ENCODE data around the gene MISFA.

MISFA gene

DNA sequence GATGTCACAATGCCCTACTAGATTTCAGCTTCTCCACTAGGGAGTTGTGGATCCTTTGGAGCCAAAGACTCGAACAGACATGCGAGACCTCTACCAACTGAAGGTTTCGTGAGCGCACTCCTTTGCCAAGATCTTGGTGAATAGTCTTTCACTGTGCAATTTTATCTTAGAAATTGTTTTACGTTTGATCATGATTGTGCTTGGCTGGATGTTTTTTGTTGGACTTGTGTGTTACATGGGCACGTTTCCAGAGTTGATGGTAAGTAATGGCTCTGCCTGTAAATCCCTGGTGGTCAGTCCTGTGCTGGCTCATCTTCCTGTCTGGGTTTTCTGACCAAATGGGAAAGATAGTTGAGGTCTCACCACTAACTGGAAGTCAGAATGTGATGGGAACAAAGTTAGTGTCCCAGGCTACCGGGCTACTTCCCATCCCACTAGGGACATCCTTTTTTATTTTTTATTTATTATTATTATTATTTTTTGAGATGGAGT lies at the start of gene MISFA:
Gene MISFA (plus strand): TSS at position 51 of the 492 bp plus-strand sequence. CDS start 140 bp downstream, at position 191.
- no peak within 1 kb of the TSS for H2AFZ ChIP-seq (ENCODE audit: low read depth, low read length, severe bottlenecking)
- no peak for TF ChIP-seq EZH2phosphoT487 (conservative IDR thresholded peaks at IDR 0.05; ENCODE audit: low read length)
- TF ChIP-seq, protein P1, sequence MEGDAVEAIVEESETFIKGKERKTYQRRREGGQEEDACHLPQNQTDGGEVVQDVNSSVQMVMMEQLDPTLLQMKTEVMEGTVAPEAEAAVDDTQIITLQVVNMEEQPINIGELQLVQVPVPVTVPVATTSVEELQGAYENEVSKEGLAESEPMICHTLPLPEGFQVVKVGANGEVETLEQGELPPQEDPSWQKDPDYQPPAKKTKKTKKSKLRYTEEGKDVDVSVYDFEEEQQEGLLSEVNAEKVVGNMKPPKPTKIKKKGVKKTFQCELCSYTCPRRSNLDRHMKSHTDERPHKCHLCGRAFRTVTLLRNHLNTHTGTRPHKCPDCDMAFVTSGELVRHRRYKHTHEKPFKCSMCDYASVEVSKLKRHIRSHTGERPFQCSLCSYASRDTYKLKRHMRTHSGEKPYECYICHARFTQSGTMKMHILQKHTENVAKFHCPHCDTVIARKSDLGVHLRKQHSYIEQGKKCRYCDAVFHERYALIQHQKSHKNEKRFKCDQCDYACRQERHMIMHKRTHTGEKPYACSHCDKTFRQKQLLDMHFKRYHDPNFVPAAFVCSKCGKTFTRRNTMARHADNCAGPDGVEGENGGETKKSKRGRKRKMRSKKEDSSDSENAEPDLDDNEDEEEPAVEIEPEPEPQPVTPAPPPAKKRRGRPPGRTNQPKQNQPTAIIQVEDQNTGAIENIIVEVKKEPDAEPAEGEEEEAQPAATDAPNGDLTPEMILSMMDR (IDR thresholded peaks at IDR 0.05; ENCODE audit: insufficient read depth, low read length, poor library complexity, severe bottlenecking): no peak

DNA sequence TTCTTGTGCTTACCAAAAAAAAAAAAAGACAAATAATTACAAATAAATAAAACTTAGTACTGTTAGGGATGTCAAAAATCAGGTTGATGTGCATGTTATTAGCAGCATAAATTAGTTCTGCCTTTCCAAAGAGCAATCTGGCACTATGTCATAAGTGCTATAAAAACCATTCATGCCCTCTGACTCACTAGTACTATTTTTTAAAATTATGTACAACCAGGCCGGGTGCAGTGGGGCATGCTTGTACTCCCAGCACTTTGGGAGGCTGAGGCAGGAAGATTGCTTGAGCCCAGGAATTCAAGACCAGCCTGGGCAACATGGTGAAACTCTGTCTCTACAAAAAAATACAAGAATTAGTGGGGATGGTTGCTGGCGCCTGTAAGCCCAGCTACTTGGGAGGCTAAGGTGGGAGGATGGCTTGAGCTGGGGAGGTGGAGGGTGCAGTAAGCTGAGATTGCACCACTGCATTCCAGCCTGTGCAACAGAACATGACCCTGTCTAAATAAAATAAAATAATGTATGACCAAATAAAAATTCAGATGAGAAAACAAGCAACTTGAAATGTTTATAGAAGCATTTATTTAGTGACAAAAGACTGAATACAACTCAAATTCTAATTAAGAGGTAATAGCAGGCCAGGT lies 36.4 kb upstream of the MISFA start:
- Histone ChIP-seq H3K36me3 (ENCODE audit: low read length) (no peaks in the 10 kb centered on the region), H3F3A (ENCODE audit: insufficient read depth) (no peaks in the 10 kb centered on the region)

More for the DNA sequence above, at the start of gene MISFA:
- Histone ChIP-seq H3K79me2 (ENCODE audit: insufficient read depth, low read length) (no peaks in the 10 kb centered on the region), H3K9me2 (replicated peaks; ENCODE audit: insufficient read depth, low read length) (no peaks in the 10 kb centered on the region), H3K27me3 (ENCODE audit: low read length) (no peaks in the 10 kb centered on the region), H3K4me3 (ENCODE audit: insufficient read depth, low read length, poor library complexity, severe bottlenecking) (no peak within 1 kb of the TSS), H3K36me3 (ENCODE audit: low read length) (no peaks in the 10 kb centered on the region), H3K27ac (ENCODE audit: low read depth, low read length) (no peak within 1 kb of the TSS), H4K20me1 (ENCODE audit: low read depth, low read length) (no peaks in the 10 kb centered on the region), H3F3A (ENCODE audit: insufficient read depth) (no peaks in the 10 kb centered on the region), H3K9ac (ENCODE audit: low read length) (no peak within 1 kb of the TSS), H3K4me2 (ENCODE audit: low read depth, low read length, poor library complexity, severe bottlenecking) (no peak within 1 kb of the TSS), H3K9me3 (ENCODE audit: insufficient read depth, low read length) (no peaks in the 10 kb centered on the region)

DNA sequence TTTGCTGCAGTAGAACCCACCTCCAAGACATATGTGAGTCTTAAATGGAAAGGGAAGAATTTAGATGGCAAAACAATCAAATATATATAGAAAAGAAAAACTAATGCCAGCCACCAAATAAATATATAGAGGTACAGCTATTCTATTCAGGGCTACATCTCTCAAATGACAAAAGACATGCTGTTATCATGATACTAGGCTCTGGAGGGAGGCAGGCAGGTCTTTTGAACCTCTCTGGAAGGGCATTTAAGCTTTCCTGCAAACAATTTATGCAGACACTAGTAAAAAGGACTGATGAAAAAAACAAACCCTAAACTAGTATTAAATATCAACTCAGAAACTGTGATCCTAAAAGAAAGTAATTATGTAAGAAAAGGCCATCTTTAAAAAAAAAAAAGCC lies 35.4 kb upstream of the MISFA start:
- no peaks in the 10 kb centered on the region for H3F3A ChIP-seq (ENCODE audit: insufficient read depth)
- H3K9me3 ChIP-seq (ENCODE audit: insufficient read depth, low read length): no peaks in the 10 kb centered on the region
- H3K36me3 ChIP-seq (ENCODE audit: low read length): no peaks in the 10 kb centered on the region
- no peak for TF ChIP-seq EZH2phosphoT487 (conservative IDR thresholded peaks at IDR 0.05; ENCODE audit: low read length)
- TF ChIP-seq, protein P1 (IDR thresholded peaks at IDR 0.05; ENCODE audit: insufficient read depth, low read length, poor library complexity, severe bottlenecking): no peak
- H3K9ac ChIP-seq (ENCODE audit: low read length): no peak overlapping the region
- no peak overlapping the region for H3K4me2 ChIP-seq (ENCODE audit: low read depth, low read length, poor library complexity, severe bottlenecking)
- no peaks in the 10 kb centered on the region for H3K79me2 ChIP-seq (ENCODE audit: insufficient read depth, low read length)
- H3K27me3 ChIP-seq (ENCODE audit: low read length): no peaks in the 10 kb centered on the region
- no peaks in the 10 kb centered on the region for H3K9me2 ChIP-seq (replicated peaks; ENCODE audit: insufficient read depth, low read length)
- no peak overlapping the region for H3K27ac ChIP-seq (ENCODE audit: low read depth, low read length)
- H4K20me1 ChIP-seq (ENCODE audit: low read depth, low read length): no peaks in the 10 kb centered on the region
- H3K4me3 ChIP-seq (ENCODE audit: insufficient read depth, low read length, poor library complexity, severe bottlenecking): no peak overlapping the region
- no peak overlapping the region for H2AFZ ChIP-seq (ENCODE audit: low read depth, low read length, severe bottlenecking)

More for the DNA sequence above, 36.4 kb upstream of the MISFA start:
- Histone ChIP-seq H3K9me3 (ENCODE audit: insufficient read depth, low read length) (no peaks in the 10 kb centered on the region), H3K79me2 (ENCODE audit: insufficient read depth, low read length) (no peaks in the 10 kb centered on the region), H2AFZ (ENCODE audit: low read depth, low read length, severe bottlenecking) (no peak overlapping the region), H4K20me1 (ENCODE audit: low read depth, low read length) (no peaks in the 10 kb centered on the region), H3K4me2 (ENCODE audit: low read depth, low read length, poor library complexity, severe bottlenecking) (no peak overlapping the region), H3K9me2 (replicated peaks; ENCODE audit: insufficient read depth, low read length) (no peaks in the 10 kb centered on the region), H3K4me3 (ENCODE audit: insufficient read depth, low read length, poor library complexity, severe bottlenecking) (no peak overlapping the region), H3K27me3 (ENCODE audit: low read length) (no peaks in the 10 kb centered on the region), H3K27ac (ENCODE audit: low read depth, low read length) (no peak overlapping the region), H3K9ac (ENCODE audit: low read length) (no peak overlapping the region)
- no peak for TF ChIP-seq EZH2phosphoT487 (conservative IDR thresholded peaks at IDR 0.05; ENCODE audit: low read length)
- TF ChIP-seq, protein P1 (IDR thresholded peaks at IDR 0.05; ENCODE audit: insufficient read depth, low read length, poor library complexity, severe bottlenecking): no peak
